Stomach smooth muscle (tissue), 2 donors: ENCODE results near the gene NR4A1.
A peak's percentile ranks its signal among the peaks of the same experiment; 100 is the strongest.

ENCODE experiments used
- H3K27ac ChIP-seq: one replicate; pipeline ENCODE4 v1.7.0; 2013; ENCODE audit warnings: mild to moderate bottlenecking, low read length, inconsistent platforms
- H3K27me3 ChIP-seq, 2 donors: one replicate each; pipeline ENCODE4 v1.7.0; 2013; ENCODE audit warnings: low read length in 2 of 2; ENCODE audit not compliant: insufficient read depth in 2 of 2, control insufficient read depth in 1 of 2
- H3K36me3 ChIP-seq, 2 donors: one replicate each; pipeline ENCODE4 v1.7.0; 2013; ENCODE audit warnings: low read length in 2 of 2; ENCODE audit not compliant: control insufficient read depth in 2 of 2, insufficient read depth in 2 of 2
- H3K4me1 ChIP-seq: one replicate; pipeline ENCODE4 v1.7.0; 2013; ENCODE audit warnings: low read length; ENCODE audit not compliant: control insufficient read depth, insufficient read depth
- H3K4me3 ChIP-seq, 2 donors: one replicate each; pipeline ENCODE4 v1.7.0; 2013; ENCODE audit warnings: low read length in 2 of 2
- H3K9ac ChIP-seq, 2 donors: one replicate each; pipeline ENCODE4 v1.7.0; 2013; ENCODE audit warnings: low read length in 2 of 2, mild to moderate bottlenecking in 1 of 2
- H3K9me3 ChIP-seq, 2 donors: one replicate each; pipeline ENCODE4 v1.7.0; 2013; ENCODE audit warnings: low read length in 2 of 2; ENCODE audit not compliant: control insufficient read depth in 2 of 2
- donor health status: healthy.
- donor health status: Pancreatic carcinoma.

Gene NR4A1

GRCh38 chr12:52050758-52051541 lies at the start of gene NR4A1:
Gene NR4A1 (plus strand): TSS chr12:52051442. CDS start chr12:52054329, 2,887 bp downstream.
- peak within 1 kb of the TSS; percentile 86 to 97 for H3K9ac ChIP-seq
- peak within 1 kb of the TSS; percentile 95 for H3K27ac ChIP-seq
- no peaks in the 10 kb centered on the region for H3K27me3 ChIP-seq
- H3K36me3 ChIP-seq = peaks cover 17 to 20% of the 10 kb centered on the region in 2 donors
- peaks cover 53% of the 10 kb centered on the region for H3K4me1 ChIP-seq
- peak within 1 kb of the TSS; percentile 94 to 96 for H3K4me3 ChIP-seq
- no peaks in the 10 kb centered on the region for H3K9me3 ChIP-seq

- H3K9me3 ChIP-seq = no peaks in the 10 kb centered on the region
- H3K4me3 ChIP-seq = no peak overlapping the region
- H3K4me1 ChIP-seq = peaks cover 13% of the 10 kb centered on the region
- peaks cover 0 to 1% of the 10 kb centered on the region in 2 donors for H3K36me3 ChIP-seq
- no peak overlapping the region for H3K27ac ChIP-seq
- H3K9ac ChIP-seq = no peak overlapping the region
- H3K27me3 ChIP-seq = peaks cover 19 to 24% of the 10 kb centered on the region in 2 donors
These were observed 48.2 kb upstream of the NR4A1 start for GRCh38 chr12:52003016-52003550.

- H3K27me3 ChIP-seq = peaks cover 19 to 24% of the 10 kb centered on the region in 2 donors
- H3K36me3 ChIP-seq = no peaks in the 10 kb centered on the region
- no peak overlapping the region for H3K9ac ChIP-seq
- no peaks in the 10 kb centered on the region for H3K9me3 ChIP-seq
- peaks cover 16% of the 10 kb centered on the region for H3K4me1 ChIP-seq
- no peak overlapping the region for H3K4me3 ChIP-seq
- H3K27ac ChIP-seq = no peak overlapping the region
These were observed 47.7 kb upstream of the NR4A1 start for GRCh38 chr12:52003591-52003990.

- Histone ChIP-seq H3K36me3 (no peaks in the 10 kb centered on the region), H3K27ac (no peak overlapping the region), H3K9ac (no peak overlapping the region), H3K27me3 (peaks cover 19 to 24% of the 10 kb centered on the region in 2 donors), H3K9me3 (no peaks in the 10 kb centered on the region), H3K4me1 (peaks cover 21% of the 10 kb centered on the region), H3K4me3 (no peak overlapping the region)
These were observed 47.1 kb upstream of the NR4A1 start for GRCh38 chr12:52004042-52004648.

GRCh38 chr12:52005218-52005902 lies 45.9 kb upstream of the NR4A1 start:
- H3K4me3 ChIP-seq = no peak overlapping the region

GRCh38 chr12:52005903-52006703 lies 45.1 kb upstream of the NR4A1 start:
- Histone ChIP-seq H3K9me3 (no peaks in the 10 kb centered on the region), H3K4me3 (peak overlapping the region in 1 of 2 donors; percentile 47), H3K36me3 (no peaks in the 10 kb centered on the region), H3K9ac (no peak overlapping the region), H3K27me3 (peaks cover 19 to 24% of the 10 kb centered on the region in 2 donors), H3K27ac (no peak overlapping the region), H3K4me1 (peaks cover 32% of the 10 kb centered on the region)

More at GRCh38 chr12:52005218-52005902, 45.9 kb upstream of the NR4A1 start:
- Histone ChIP-seq H3K4me1 (peaks cover 24% of the 10 kb centered on the region), H3K36me3 (no peaks in the 10 kb centered on the region), H3K27ac (no peak overlapping the region), H3K9ac (no peak overlapping the region), H3K9me3 (no peaks in the 10 kb centered on the region), H3K27me3 (peaks cover 19 to 24% of the 10 kb centered on the region in 2 donors)

GRCh38 chr12:52006726-52007157 lies 44.5 kb upstream of the NR4A1 start, which contains the start of gene TAMALIN:
Gene TAMALIN (plus strand): TSS chr12:52006946. CDS start chr12:52007020, 74 bp downstream.
- Histone ChIP-seq H3K4me3 (peak within 1 kb of the TSS; percentile 60 to 72), H3K9ac (peak within 1 kb of the TSS; percentile 48 to 55), H3K4me1 (peaks cover 36% of the 10 kb centered on the region), H3K36me3 (no peaks in the 10 kb centered on the region), H3K27ac (peak within 1 kb of the TSS; percentile 67), H3K9me3 (no peaks in the 10 kb centered on the region), H3K27me3 (peaks cover 19 to 24% of the 10 kb centered on the region in 2 donors)

GRCh38 chr12:52007158-52007921 lies 43.9 kb upstream of the NR4A1 start:
- peak overlapping the region; percentile 48 to 55 for H3K9ac ChIP-seq
- no peaks in the 10 kb centered on the region for H3K36me3 ChIP-seq
- H3K4me3 ChIP-seq = peak overlapping the region; percentile 60 to 72
- H3K27me3 ChIP-seq = peaks cover 19 to 24% of the 10 kb centered on the region in 2 donors
- H3K9me3 ChIP-seq = no peaks in the 10 kb centered on the region
- H3K4me1 ChIP-seq = peaks cover 36% of the 10 kb centered on the region
- peak overlapping the region; percentile 67 for H3K27ac ChIP-seq

- no peaks in the 10 kb centered on the region for H3K9me3 ChIP-seq
These were observed 43.2 kb upstream of the NR4A1 start for GRCh38 chr12:52007982-52008510.

More at GRCh38 chr12:52007982-52008510, 43.2 kb upstream of the NR4A1 start:
- Histone ChIP-seq H3K4me3 (peak overlapping the region; percentile 46 to 72), H3K4me1 (peaks cover 36% of the 10 kb centered on the region), H3K27ac (peak overlapping the region; percentile 67), H3K36me3 (no peaks in the 10 kb centered on the region), H3K9ac (peak overlapping the region; percentile 13 to 36), H3K27me3 (peaks cover 19 to 24% of the 10 kb centered on the region in 2 donors)
